A673 (cell line): ENCODE data around the gene BSDC1. TPM values are rescaled to one million over a fixed set of nuclear protein-coding genes. Genes with fewer than 3 reads are reported as not detected.

Source experiments
- BruUV-seq: library from RNA; stranded (reverse); fragments of 400-500 nt; replicated peaks from 2 replicates; lab custom pipeline; 2021; lab: Mats Ljungman, UMichigan
- CTCF ChIA-PET: fragments of 300-600 bp; sonication (Branson Sonifier 250); formaldehyde crosslinking; loops from one replicate; lab custom pipeline; 2022; ENCODE audit warnings: antibody characterized with exemption; lab: Charles Lee
- POLR2A ChIA-PET: fragments of 300-600 bp; sonication (Branson Sonifier 250); formaldehyde crosslinking; loops from one replicate; lab custom pipeline; 2022; ENCODE audit warnings: antibody characterized with exemption; ENCODE audit not compliant: low non-redundant PET; lab: Charles Lee
- DNase-seq: peaks from one replicate; pipeline ENCODE4 v3.0.0-alpha.2; 2015; ENCODE audit warnings: low spot score
- H3K27ac ChIP-seq: fragments of 200-600 bp; sonication (generic); 2 replicates; pipeline ENCODE4 v1.5.1; 2016; ENCODE audit warnings: mixed run types, low read depth, mild to moderate bottlenecking, mixed read lengths, antibody characterized with exemption, low read length; ENCODE audit not compliant: poor library complexity, severe bottlenecking
- H3K27me3 ChIP-seq: fragments of 200-600 bp; sonication (generic); replicated peaks from 2 replicates; pipeline ENCODE4 v1.6.1; 2017; ENCODE audit warnings: mixed run types, low read depth, mild to moderate bottlenecking, mixed read lengths, antibody characterized with exemption, low read length; ENCODE audit not compliant: insufficient read depth, poor library complexity
- H3K36me3 ChIP-seq: fragments of 200-600 bp; sonication (generic); 2 replicates; pipeline ENCODE4 v1.6.1; 2016; ENCODE audit warnings: mixed run types, mild to moderate bottlenecking, mixed read lengths, antibody characterized with exemption, low read length; ENCODE audit not compliant: insufficient read depth, poor library complexity, severe bottlenecking
- H3K4me1 ChIP-seq: fragments of 200-600 bp; sonication (generic); 2 replicates; pipeline ENCODE4 v1.6.1; 2017; ENCODE audit warnings: mixed run types, mild to moderate bottlenecking, mixed read lengths, antibody characterized with exemption, low read length; ENCODE audit not compliant: insufficient read depth, poor library complexity, severe bottlenecking
- H3K4me3 ChIP-seq: fragments of 200-600 bp; sonication (generic); 2 replicates; pipeline ENCODE4 v1.5.1; 2016; ENCODE audit warnings: low read depth, mixed run types, mild to moderate bottlenecking, mixed read lengths, low read length; ENCODE audit not compliant: poor library complexity, severe bottlenecking
- H3K9me3 ChIP-seq: fragments of 200-600 bp; sonication (generic); 2 replicates; pipeline ENCODE4 v1.6.1; 2016; ENCODE audit warnings: mixed run types, low read depth, mild to moderate bottlenecking, mixed read lengths, antibody characterized with exemption, low read length; ENCODE audit not compliant: poor library complexity, severe bottlenecking
- CTCF ChIP-seq: fragments of 300-800, 200-600 bp; sonication (generic); conservative IDR thresholded peaks from 2 replicates; pipeline ENCODE4 v1.5.1; 2017; ENCODE audit warnings: low read depth, mild to moderate bottlenecking, antibody characterized with exemption, low read length, moderate library complexity, mixed read lengths
- EZH2 ChIP-seq: fragments of 200-600 bp; sonication (generic); IDR thresholded peaks from 2 replicates; pipeline ENCODE4 v1.6.1; 2017; ENCODE audit warnings: borderline replicate concordance, low read depth, mild to moderate bottlenecking, mixed read lengths, antibody characterized with exemption, low read length; ENCODE audit not compliant: poor library complexity, severe bottlenecking
- intact Hi-C: fragments of 100-400 bp; cut with micrococcal nuclease; formaldehyde crosslinking; loops from one replicate; pipeline ENCODE4 v1.10.0; 2022; ENCODE audit not compliant: unreplicated experiment
- total RNA-seq: library from RNA; stranded (reverse); gene quantifications from 2 replicates; pipeline ENCODE4 v1.2.3, GENCODE V29; 2021

BSDC1 gene
- total RNA-seq, 1 experiment from 2014 or later = 48.0 TPM

GRCh38 chr1:32393136-32393535 lies 1.1 kb downstream of the BSDC1 start:
- no peaks in the 10 kb centered on the region for H3K27me3 ChIP-seq
- peak overlapping the region; percentile 85 for H3K27ac ChIP-seq
- DNase-seq = no peak
- H3K9me3 ChIP-seq = no peaks in the 10 kb centered on the region
- TF ChIP-seq EZH2 (no peak), CTCF (no peak)
- H3K4me3 ChIP-seq = peak overlapping the region; percentile 70
- H3K4me1 ChIP-seq = peaks cover 7% of the 10 kb centered on the region
- peaks cover 4% of the 10 kb centered on the region for H3K36me3 ChIP-seq
- no TSS peak for BruUV-seq
- POLR2A ChIA-PET = no interaction called here
- CTCF ChIA-PET = no interaction called here
- intact Hi-C loops = loop anchor here (5.0 kb wide), 1 partner anchor 56 kb away; the partner anchor contains the start of gene MARCKSL1

GRCh38 chr1:32392325-32392724 lies 1.9 kb downstream of the BSDC1 start:
- TF ChIP-seq EZH2 = no peak
- Histone ChIP-seq H3K9me3 (no peaks in the 10 kb centered on the region), H3K4me1 (peaks cover 7% of the 10 kb centered on the region), H3K27ac (no peak overlapping the region), H3K4me3 (no peak overlapping the region), H3K36me3 (peaks cover 4% of the 10 kb centered on the region), H3K27me3 (no peaks in the 10 kb centered on the region)
- ChIA-PET POLR2A (interaction anchor here (0.7 kb wide), 1 partner anchor 382 kb away, joined by 4 read pairs; no protein-coding TSS in a partner anchor), CTCF (no interaction called here)
- intact Hi-C loops = loop anchor here (5.0 kb wide), 1 partner anchor 55 kb away; the partner anchor contains the start of gene MARCKSL1
- no TSS peak for BruUV-seq
- no peak for DNase-seq

GRCh38 chr1:32390904-32391870 lies 3.1 kb downstream of the BSDC1 start:
- BruUV-seq = no TSS peak
- Histone ChIP-seq H3K36me3 (peaks cover 12% of the 10 kb centered on the region), H3K9me3 (no peaks in the 10 kb centered on the region), H3K27me3 (no peaks in the 10 kb centered on the region), H3K27ac (no peak overlapping the region), H3K4me1 (peaks cover 7% of the 10 kb centered on the region), H3K4me3 (no peak overlapping the region)
- DNase-seq = no peak
- no peak for TF ChIP-seq EZH2
- no peak for TF ChIP-seq CTCF
- intact Hi-C loops = loop anchor here (5.0 kb wide), 1 partner anchor 54 kb away; the partner anchor contains the start of gene MARCKSL1
- ChIA-PET POLR2A (no interaction called here), CTCF (no interaction called here)
